HUES64 (cell line): Measurements from ENCODE around the gene TMEM170A.

Experiments
- H3K27ac ChIP-seq: 2 replicates; pipeline ENCODE4 v1.7.0; 2013; ENCODE audit warnings: low read depth, low read length, inconsistent platforms
- H3K27me3 ChIP-seq: 2 replicates; pipeline ENCODE4 v1.6.1; 2013; ENCODE audit warnings: mild to moderate bottlenecking, low read length; ENCODE audit not compliant: insufficient read depth
- H3K36me3 ChIP-seq: 2 replicates; pipeline ENCODE4 v1.6.1; 2013; ENCODE audit warnings: mild to moderate bottlenecking, low read length; ENCODE audit not compliant: insufficient read depth
- H3K4me1 ChIP-seq: 2 replicates; pipeline ENCODE4 v1.6.1; 2013; ENCODE audit warnings: mild to moderate bottlenecking, low read length, moderate library complexity; ENCODE audit not compliant: insufficient read depth
- H3K4me3 ChIP-seq: 2 replicates; pipeline ENCODE4 v1.5.1; 2013; ENCODE audit warnings: mild to moderate bottlenecking, low read length, moderate library complexity
- H3K9ac ChIP-seq: 2 replicates; pipeline ENCODE4 v1.6.1; 2013; ENCODE audit warnings: mild to moderate bottlenecking, low read depth, low read length
- H3K9me3 ChIP-seq: 2 replicates; pipeline ENCODE4 v1.6.1; 2013; ENCODE audit warnings: low read depth, low read length; ENCODE audit not compliant: insufficient read depth
- WGBS: fragments of 150-250, 120-280 bp; methylation state at CpG from one replicate; pipeline ENCODE4 v1.1.7; 2013; ENCODE audit warnings: missing lambda C conversion rate; 5-methylcytosine and 5-hydroxymethylcytosine counted together

TMEM170A gene

DNA sequence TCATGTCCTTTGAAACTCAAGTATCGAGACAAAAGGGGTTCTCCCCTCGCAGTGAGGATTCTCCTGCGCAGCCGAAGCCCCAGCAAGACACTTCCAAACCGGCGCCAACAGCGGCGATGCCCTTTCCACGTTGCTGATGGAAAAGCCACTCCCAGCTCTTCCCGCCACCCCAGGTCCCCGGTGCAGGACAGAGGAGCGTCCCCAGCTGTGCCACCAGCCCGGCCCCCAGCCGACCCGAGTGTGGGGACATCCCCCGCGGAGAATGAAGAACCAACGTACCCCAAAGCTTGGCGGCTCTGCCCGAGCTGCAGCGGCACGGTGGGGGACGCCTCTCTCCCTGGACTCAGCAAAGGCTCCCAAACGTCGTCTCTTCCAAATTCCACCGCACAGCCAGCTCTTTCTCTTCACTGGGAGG, 30.2 kb upstream of the TMEM170A start:
- peak overlapping the region; percentile 80; the same call in 1 of the 2 replicates for H3K27ac ChIP-seq
- H3K9ac ChIP-seq, result peak overlapping the region; percentile 79
- WGBS, result 2% methylated on average over 26 of the region's 26 CpGs
- H3K9me3 ChIP-seq, result no peaks in the 10 kb centered on the region
- peaks cover 6% of the 10 kb centered on the region; the same call in 1 of the 2 replicates for H3K4me1 ChIP-seq
- 0 out of 2 replicates have a peak, but pooled peaks cover 4% of the 10 kb centered on the region for H3K36me3 ChIP-seq
- peaks cover 6% of the 10 kb centered on the region; the same call in 1 of the 2 replicates for H3K27me3 ChIP-seq
- H3K4me3 ChIP-seq, result peak overlapping the region; percentile 81

DNA sequence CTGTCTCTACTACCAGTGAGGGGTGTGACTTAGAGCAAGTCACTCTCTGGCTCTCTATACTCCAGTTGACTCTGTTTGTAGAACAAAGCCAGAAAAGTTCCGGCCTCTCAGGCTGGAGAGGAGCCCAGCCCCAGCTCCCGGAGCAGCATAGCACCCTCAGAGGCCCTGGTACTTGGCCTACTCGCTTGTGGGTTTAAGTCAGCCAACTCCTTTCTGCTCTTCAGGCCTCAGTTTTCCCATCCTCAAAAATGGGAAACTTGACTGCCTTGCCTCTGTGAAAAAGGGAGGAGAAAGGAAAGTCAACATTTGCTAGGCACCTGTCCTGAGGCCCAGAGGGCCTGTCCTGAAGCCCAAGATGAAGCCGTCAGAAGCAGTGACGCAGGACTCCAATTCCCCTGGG, 29.7 kb upstream of the TMEM170A start:
- Histone ChIP-seq H3K4me3 (peak overlapping the region; percentile 81), H3K9ac (peak overlapping the region; percentile 79; the same call in 1 of the 2 replicates), H3K4me1 (peaks cover 6% of the 10 kb centered on the region; the same call in 1 of the 2 replicates), H3K27me3 (peaks cover 6% of the 10 kb centered on the region; the same call in 1 of the 2 replicates), H3K9me3 (no peaks in the 10 kb centered on the region), H3K36me3 (0 out of 2 replicates have a peak, but pooled peaks cover 4% of the 10 kb centered on the region), H3K27ac (no peak overlapping the region)
- 69% methylated on average over 5 of the region's 5 CpGs for WGBS

DNA sequence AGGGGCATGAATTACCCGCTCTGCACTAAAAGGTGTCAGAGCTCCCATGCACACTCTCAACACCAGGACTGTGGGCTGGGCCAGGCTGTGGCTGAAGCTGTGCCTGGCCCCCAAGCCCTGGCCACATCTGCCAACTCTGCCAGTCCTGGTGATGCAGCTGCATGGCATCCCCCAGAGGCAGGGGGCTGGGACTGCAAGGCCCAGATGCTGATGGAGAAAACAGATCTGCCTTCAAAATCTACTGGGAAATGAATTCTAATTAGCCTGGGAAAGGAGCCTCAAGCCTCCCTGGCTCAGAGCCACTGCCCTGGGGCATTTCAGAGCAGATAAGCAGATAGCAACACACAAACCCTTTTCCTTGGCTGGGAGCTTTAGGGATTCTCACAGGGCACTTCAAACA, 27.4 kb upstream of the TMEM170A start:
- 86% methylated on average over 1 of the region's 1 CpG for WGBS
- no peak overlapping the region for H3K9ac ChIP-seq
- H3K9me3 ChIP-seq, result no peaks in the 10 kb centered on the region
- H3K4me3 ChIP-seq, result no peak overlapping the region
- peaks cover 6% of the 10 kb centered on the region; the same call in 1 of the 2 replicates for H3K4me1 ChIP-seq
- peaks cover 14% of the 10 kb centered on the region for H3K36me3 ChIP-seq
- peaks cover 6% of the 10 kb centered on the region; the same call in 1 of the 2 replicates for H3K27me3 ChIP-seq
- H3K27ac ChIP-seq, result no peak overlapping the region

DNA sequence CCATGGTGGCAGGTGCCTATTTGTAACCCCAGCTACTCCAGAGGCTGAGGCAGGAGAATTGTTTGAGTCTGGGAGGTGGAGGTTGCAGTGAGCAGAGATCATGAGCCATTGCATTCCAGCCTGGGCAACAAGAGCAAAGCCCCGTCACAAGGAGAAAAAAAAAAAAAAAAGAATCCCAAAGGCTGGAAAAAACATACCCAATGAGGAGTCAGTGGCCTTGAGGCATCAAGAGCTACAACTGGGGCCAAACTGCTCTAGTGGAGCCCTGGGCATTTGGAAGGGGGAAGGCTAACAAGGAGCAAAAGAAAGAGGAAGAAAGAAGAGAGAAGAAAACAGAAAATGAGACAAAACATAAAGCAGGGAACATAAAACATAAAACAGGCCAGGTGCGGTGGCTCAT, 23.8 kb upstream of the TMEM170A start:
- Histone ChIP-seq H3K4me3 (no peak overlapping the region), H3K27me3 (no peaks in the 10 kb centered on the region), H3K4me1 (peaks cover 6% of the 10 kb centered on the region; the same call in 1 of the 2 replicates), H3K36me3 (peaks cover 18% of the 10 kb centered on the region), H3K9me3 (no peaks in the 10 kb centered on the region), H3K9ac (no peak overlapping the region), H3K27ac (no peak overlapping the region)
- WGBS, result 98% methylated on average over 2 of the region's 2 CpGs

DNA sequence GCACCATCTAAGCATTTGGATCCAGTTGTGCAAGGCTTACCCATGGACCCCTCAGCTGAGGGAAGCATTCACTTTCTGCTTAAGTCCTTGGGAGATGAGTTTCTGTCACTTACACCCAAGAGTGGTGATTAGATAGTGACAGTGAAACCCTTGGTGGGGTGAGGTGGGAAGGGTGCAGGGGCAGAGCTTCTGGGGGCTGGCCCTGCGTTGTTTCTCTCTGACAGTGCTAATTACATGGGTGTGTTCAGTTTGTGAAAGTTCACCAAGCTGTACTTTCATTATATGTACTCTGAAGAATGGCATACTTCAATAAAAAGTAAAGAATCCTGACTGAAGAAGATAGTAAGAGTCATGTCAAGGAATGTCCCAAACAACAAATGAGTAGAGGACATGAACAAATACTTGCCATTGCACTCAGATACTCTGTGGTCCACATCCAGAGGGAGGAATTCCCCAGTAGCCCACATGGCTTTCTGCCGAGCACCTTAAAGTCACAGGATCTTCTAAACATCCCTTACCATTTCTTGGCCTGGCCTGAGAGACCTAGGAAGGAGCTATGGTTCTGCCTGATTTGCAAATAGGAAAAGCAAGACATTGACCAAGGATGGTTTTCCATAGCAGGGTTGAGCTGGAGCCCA, 22.3 kb upstream of the TMEM170A start:
- Histone ChIP-seq H3K4me3 (no peak overlapping the region), H3K4me1 (peaks cover 1% of the 10 kb centered on the region; the same call in 1 of the 2 replicates), H3K36me3 (peaks cover 18% of the 10 kb centered on the region), H3K9me3 (no peaks in the 10 kb centered on the region), H3K27me3 (no peaks in the 10 kb centered on the region), H3K9ac (no peak overlapping the region), H3K27ac (no peak overlapping the region)
- 96% methylated on average over 2 of the region's 2 CpGs for WGBS

DNA sequence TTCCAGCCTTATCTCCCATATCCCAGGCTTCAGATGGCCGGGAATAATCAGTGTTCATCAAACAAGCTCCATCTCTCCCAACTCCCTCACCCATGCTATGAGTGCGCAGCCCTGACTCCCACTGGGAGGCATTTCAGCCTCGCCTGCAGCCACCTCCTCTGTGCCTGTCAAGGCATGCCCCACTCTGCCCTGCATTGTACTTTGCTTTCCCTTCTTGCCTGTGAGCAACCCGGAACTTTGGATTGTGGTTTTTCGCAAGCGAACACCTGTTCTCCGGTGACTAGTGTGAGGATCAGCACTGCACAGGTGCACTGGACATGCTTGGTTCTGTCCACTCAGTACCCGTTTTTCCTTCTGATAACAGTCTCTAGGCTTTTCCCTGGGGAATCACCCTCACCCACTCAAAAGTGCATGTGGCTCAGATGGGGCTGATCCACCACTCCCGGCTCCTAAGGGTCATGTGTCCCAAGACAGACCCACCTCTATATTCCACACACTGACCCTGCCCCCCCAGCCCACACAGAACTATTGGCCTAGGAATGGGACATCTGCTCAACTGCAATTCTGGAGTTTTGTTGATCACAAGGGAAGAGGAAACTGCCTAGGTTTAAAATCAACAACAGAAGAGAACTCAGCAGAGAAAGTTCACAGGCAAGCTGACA, 21.7 kb upstream of the TMEM170A start:
- Histone ChIP-seq H3K27ac (no peak overlapping the region), H3K4me1 (no peaks in the 10 kb centered on the region), H3K36me3 (peaks cover 18% of the 10 kb centered on the region), H3K4me3 (no peak overlapping the region), H3K9ac (no peak overlapping the region), H3K27me3 (no peaks in the 10 kb centered on the region), H3K9me3 (no peaks in the 10 kb centered on the region)
- whole genome bisulfite sequencing, result 92% methylated on average over 9 of the region's 9 CpGs

DNA sequence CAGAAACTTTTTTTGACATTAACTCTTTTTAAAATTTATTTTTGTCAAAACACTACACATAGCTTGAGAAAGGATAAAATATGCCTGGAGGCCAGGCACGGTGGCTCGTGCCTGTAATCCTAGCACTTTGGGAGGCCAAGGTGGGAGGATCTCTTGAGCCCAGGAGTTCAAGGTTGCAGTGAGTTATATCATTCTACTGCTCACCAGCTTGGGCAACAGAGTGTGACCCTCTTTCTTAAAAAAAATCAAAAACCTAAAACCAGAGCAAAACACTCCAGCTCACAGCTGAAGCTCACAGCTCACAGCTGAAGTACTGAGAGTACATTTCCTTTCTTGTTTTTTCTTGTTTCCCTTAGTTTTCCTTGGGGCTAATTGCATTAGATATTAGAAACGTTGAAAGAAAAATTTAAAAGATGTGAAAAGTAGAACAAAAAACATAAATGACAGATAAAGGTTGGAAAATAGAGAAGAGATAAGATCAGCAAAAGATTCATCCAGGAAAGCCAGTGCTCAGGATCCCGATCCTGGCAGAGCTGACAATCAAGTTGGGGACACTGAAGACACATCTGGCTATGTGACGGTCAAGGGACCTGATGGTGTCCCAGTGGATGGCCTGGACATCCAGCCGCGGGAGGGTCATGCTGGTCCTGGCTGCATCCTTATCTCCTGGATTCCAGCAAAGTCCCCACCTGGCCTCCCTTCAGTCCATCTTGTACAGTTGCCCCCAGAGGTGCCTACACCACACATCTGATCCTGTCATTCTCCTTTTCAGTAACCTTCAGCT, 20.9 kb upstream of the TMEM170A start:
- no peaks in the 10 kb centered on the region for H3K27me3 ChIP-seq
- H3K27ac ChIP-seq, result no peak overlapping the region
- peaks cover 18% of the 10 kb centered on the region for H3K36me3 ChIP-seq
- H3K9ac ChIP-seq, result no peak overlapping the region
- H3K4me1 ChIP-seq, result no peaks in the 10 kb centered on the region
- H3K9me3 ChIP-seq, result no peaks in the 10 kb centered on the region
- no peak overlapping the region for H3K4me3 ChIP-seq
- 94% methylated on average over 7 of the region's 7 CpGs for WGBS

DNA sequence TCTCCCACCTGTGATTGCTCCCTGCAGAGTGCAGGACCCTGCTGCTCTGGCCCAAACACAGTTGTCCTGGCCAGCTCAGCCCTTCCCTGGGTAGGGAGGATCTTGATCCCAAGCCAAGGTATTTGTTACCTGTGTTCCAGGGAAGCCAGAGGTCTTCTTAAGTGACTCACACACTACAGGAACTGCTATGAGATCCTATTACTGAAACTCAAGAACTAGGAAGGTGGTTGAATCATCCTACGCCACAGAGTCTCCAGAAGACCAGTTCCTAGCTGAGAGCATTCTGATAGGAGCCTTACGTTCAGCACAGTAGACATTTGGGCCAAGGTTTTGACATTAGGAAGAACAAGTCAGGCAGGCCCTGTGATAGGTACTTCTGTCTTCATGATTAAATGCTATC, 18.7 kb upstream of the TMEM170A start:
- H3K4me1 ChIP-seq, result no peaks in the 10 kb centered on the region
- no peak overlapping the region for H3K9ac ChIP-seq
- 97% methylated on average over 2 of the region's 2 CpGs for WGBS
- no peak overlapping the region for H3K4me3 ChIP-seq
- H3K9me3 ChIP-seq, result no peaks in the 10 kb centered on the region
- H3K27me3 ChIP-seq, result no peaks in the 10 kb centered on the region
- peaks cover 23% of the 10 kb centered on the region for H3K36me3 ChIP-seq
- H3K27ac ChIP-seq, result no peak overlapping the region

DNA sequence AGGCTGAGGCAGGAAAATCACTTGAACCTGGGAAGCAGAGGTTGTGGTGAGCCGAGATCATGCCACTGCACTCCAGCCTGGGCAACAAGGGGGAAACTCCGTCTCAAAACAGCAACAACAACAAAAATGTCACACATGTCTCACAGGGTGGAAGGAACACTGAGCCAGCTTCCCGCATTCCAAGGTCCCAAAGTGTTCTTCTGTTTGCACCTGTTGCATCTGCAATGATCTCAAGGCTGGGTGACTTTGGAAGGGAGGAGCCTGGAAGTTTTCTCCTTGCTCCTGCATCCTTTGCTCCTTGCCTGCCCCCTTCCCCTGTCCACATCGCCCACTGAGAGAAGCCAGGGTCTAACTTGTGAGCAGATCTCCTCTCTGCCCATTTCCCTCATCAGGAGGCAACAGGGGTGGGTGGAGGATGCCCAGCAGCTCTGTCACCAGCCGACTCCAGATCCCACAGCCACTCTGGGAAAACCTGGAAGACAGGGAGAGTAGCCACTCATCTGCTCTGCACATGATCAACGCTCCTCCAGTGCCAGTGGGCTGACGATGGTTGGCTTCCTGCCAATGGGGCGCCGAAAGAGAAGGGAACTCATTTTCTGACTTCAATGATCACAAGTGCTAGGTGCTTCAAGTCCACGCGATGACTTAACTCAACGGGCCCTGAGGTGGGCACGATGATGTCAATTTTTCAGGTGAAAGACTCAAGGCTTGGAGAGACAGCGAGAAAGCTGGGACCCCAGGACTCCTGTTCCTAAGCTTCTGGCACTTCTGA, 18.1 kb upstream of the TMEM170A start:
- no peaks in the 10 kb centered on the region for H3K9me3 ChIP-seq
- no peaks in the 10 kb centered on the region for H3K4me1 ChIP-seq
- no peak overlapping the region for H3K27ac ChIP-seq
- no peaks in the 10 kb centered on the region for H3K27me3 ChIP-seq
- peaks cover 25% of the 10 kb centered on the region for H3K36me3 ChIP-seq
- H3K4me3 ChIP-seq, result no peak overlapping the region
- 89% methylated on average over 14 of the region's 14 CpGs for WGBS
- H3K9ac ChIP-seq, result no peak overlapping the region

DNA sequence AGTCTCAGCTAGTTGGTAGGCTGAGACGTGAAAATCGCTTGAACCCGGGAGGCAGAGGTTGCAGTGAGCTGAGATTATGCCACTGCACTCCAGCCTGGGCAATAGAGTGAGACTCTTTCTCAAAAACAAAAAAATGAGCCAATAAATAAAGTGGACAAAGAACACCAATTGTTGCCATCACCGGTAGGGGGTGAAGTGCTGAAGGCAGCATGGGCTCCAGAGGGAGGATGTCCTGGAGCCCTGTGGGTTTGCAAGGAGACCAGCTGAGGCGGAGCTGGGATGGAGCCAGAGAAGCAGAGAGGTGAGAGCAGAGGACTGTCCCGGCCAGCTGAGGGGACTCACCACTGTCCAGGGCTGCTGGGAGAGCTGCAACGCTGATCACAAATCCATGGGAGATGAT, 17.0 kb upstream of the TMEM170A start:
- WGBS, result 92% methylated on average over 7 of the region's 7 CpGs

More for the DNA sequence above, 17.0 kb upstream of the TMEM170A start:
- Histone ChIP-seq H3K4me1 (peaks cover 4% of the 10 kb centered on the region; the same call in 1 of the 2 replicates), H3K9ac (no peak overlapping the region), H3K36me3 (peaks cover 19% of the 10 kb centered on the region), H3K27ac (no peak overlapping the region), H3K9me3 (no peaks in the 10 kb centered on the region), H3K4me3 (no peak overlapping the region), H3K27me3 (no peaks in the 10 kb centered on the region)
